HG02571 (cell line): Measurements from ENCODE around the gene RPRD1B.
A peak's percentile ranks its signal among the peaks of the same experiment; 100 is the strongest.

Experiments
- ATAC-seq: cut with Tn5 transposase; IDR thresholded peaks from one replicate; pipeline ENCODE4 v1.9.1; 2021; ENCODE audit warnings: mild to moderate bottlenecking, moderate library complexity; ENCODE audit not compliant: unreplicated experiment

Gene RPRD1B, protein sequence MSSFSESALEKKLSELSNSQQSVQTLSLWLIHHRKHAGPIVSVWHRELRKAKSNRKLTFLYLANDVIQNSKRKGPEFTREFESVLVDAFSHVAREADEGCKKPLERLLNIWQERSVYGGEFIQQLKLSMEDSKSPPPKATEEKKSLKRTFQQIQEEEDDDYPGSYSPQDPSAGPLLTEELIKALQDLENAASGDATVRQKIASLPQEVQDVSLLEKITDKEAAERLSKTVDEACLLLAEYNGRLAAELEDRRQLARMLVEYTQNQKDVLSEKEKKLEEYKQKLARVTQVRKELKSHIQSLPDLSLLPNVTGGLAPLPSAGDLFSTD

GRCh38 chr20:38033330-38034107 is at the start of gene RPRD1B, which contains the start of gene TTI1:
Gene RPRD1B, plus strand, starts transcription at chr20:38033746. Its CDS starts 202 bp downstream, at chr20:38033948.
Gene TTI1, minus strand, starts transcription at chr20:38033456. Its CDS starts 19,640 bp downstream, at chr20:38013816.
- peak; percentile 88 for ATAC-seq

DNA sequence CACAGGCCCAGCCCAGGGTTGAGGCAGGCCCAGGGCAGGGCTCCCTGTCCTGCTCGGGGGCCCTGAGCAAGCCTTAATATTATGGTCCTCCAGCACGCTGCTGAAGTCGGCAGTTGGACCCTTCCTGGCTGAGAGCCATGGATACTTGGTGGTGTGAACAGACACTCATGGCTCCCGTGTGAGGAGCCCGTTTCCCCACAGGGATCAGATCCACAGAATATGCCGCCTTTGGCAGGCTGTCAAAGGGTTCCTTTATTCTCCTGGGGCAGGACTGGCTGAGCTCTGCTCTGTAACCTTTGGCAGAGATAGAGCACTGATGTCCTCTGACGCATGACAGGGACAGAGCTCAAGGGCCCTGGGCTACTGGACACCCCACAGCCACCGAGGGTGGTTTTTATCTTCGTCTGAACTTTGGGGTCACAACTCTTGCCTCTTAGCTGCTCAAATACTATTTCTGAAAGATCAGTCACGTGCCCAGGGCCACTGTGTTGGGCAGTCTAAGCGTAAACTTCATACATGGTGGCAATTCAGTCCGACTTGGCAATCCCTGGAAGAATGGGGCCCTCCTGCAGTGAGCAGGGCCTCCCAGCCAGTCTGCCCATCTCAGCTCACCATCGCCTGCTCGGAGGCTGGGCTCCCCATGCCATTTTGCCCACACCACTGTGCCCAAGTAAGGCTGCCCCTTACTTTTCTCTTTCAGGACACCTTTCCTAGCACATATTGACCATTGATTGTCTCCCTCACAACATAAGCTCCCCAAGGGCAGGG is 49.3 kb upstream of the RPRD1B start:
- no peak for ATAC-seq

GRCh38 chr20:37986044-37986858 is 47.3 kb upstream of the RPRD1B start:
- no peak for ATAC-seq

GRCh38 chr20:37986873-37987601 is 46.5 kb upstream of the RPRD1B start:
- ATAC-seq = no peak

GRCh38 chr20:37987602-37988290 is 45.8 kb upstream of the RPRD1B start:
- no peak for ATAC-seq

GRCh38 chr20:37988306-37988954 is 45.1 kb upstream of the RPRD1B start:
- no peak for ATAC-seq

DNA sequence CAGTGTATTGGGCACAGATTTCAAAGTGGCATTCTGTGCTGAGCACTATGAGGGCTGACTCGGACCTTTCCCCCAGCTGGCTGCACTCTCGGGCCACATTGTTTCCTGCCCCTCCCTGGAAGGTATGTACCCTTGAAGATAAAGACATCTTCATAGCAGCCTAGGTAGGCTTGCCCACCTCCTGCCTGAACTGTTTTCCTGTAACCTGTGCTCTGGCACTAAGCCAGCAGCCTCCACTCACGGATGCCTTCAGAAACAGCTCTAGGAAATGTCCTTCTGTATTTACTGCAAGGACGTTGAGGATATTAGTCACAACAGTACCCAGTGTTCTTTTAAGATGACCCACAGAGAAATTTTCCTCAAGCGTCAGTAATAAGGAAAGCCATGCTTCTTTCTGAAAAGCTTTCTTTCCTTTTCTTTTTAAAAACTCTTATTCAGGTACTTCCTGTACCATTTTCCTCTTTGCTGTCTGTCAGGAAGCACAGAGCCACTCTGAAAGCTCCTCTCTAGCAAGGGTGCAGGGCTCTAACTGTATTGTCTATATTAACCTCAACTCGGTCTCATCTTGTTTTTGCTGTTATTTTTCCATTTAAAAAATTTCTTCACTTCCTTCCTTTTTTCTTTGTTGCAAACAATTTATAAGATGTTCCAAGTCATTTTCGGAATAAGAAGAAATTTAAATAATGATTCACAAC is 43.8 kb upstream of the RPRD1B start:
- no peak for ATAC-seq

GRCh38 chr20:37990571-37991151 is 42.9 kb upstream of the RPRD1B start:
- ATAC-seq = peak; percentile 83

DNA sequence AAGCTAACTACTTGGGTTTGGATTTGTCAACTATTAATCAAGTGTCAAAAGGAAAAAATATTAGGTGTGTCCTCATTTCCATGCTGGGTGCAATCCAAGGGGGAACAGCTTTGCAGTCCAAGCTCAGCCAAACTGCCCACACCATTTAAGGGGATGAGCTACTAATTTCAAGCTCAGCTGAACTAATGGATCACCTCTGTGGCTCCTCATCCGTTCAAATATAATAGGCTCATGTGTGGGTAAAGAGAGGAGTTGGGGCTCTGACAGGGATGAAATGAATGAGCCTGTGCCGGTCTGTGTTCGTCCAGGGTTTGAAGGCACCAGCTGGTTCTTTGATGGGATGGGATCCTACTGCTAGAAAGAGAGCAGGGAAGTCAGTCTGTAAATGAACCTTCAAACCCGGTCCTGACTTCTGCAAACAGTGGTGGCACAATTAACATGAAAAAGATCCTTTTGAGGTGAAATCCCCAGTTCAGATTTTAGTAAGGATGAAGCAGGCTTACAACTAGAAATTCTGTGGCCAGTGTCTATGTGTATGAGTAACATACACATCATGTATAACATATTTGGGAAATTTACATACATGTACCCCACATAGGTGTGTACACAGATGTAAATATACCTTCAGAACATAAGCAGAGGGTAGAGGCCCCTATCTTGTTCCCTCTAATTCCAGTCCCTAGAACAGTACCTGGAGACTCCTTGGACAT is 42.2 kb upstream of the RPRD1B start:
- ATAC-seq = no peak

DNA sequence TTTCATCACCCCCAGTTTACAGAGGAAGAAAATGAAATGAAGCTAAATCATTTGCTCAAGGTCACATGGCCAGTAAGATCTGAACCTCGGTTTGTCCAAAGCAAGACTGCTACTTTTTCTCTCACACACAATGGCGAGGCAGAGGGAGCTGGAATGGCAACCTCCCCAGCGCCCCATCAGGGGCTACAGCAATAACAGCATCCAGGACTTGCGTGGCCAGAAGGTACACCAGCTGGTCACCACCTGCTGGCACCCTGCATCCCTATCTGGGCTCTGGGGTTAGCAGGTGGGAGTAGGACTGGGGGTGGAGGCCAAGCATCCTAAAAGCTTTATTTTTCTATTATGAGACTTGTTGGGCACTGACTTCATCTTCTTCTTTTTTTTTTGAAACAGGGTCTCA is 41.6 kb upstream of the RPRD1B start:
- ATAC-seq = no peak

GRCh38 chr20:37992802-37993409 is 40.6 kb upstream of the RPRD1B start:
- ATAC-seq = no peak

DNA sequence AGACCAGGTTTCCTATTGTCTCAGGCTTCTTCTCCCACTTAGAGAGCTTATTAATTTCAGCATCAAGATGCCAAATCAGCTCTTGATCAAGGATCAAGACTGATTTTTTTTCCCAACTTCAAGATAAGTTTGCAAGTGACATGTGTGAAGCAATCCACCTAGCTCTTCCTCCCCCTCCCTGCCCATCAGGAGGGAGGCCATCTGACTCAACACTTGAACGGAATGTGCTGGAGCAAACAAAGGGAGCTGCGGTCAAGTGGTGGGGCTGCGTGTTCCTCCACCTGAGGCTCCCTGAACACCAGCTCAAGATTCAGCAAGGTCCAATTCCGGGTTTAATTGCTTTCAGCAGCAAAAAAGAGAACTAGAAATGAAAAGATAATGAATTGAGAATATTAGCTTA is 39.0 kb upstream of the RPRD1B start:
- ATAC-seq = no peak

DNA sequence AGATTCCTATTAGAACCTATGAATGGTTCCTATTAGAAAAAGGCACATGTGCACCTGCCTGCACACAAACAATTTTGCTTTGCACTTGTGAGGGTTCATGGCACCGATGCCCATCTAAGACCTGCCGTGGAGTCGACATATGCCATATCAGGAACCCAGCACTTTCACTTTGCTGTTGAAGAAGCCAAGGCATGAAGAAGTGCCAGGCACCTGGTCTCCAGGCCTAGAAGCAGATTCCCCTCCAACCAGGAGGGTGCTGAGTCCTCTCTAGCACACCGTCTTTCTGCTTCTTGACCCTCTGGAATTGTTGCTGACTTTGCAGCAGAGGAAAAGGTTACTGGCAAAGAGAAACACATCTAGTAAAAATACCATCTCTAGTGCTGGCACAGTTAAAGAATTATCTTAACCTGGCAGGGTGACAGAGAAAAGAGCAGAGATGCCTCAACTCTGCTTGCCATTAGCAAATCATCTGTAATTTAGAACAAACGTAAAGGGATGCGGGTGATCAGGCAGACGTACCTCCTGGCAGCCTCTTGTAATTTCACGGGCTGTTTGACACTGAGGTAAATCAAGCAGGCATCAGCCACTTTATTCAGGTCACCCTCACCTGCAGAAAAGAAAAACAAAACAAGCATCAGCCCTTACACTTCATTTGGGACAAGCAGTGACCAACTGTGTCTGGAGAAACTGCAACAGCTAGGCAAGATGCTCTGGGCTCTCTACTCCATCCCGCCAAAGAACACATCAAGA is 37.5 kb upstream of the RPRD1B start:
- no peak for ATAC-seq

DNA sequence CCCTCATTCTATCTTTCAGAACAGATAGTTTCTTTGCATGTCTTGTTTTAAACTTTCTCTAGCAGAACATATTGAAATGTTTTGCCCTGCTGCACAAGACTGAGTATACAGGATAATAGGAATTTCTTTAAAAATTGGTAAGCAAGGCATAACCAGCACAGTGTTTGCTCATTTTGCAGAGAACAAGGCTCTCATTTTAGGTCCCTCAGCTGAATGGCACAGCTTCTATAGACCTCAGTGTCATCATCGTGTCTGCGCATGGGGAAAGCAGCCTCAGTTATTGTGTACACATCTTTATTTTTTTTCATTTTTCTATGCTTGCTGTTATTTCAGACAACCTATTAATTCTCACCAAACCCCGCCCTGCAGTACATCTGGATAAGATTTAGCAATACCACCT is 36.0 kb upstream of the RPRD1B start:
- ATAC-seq = no peak

GRCh38 chr20:37999526-38000263 is 33.9 kb upstream of the RPRD1B start:
- ATAC-seq = no peak
